HCT116 (cell line): ENCODE data around the gene ACSS1.

Source experiments
- CTCF ChIP-seq, 3 experiments: fragments of 200-600 bp in 1 of 3; sonication (generic) in 1 of 3; IDR thresholded peaks in 2 of 3; conservative IDR thresholded peaks in 1 of 3; 2 replicates each; pipeline ENCODE4 v1.5.1; 2012 to 2017; ENCODE audit warnings: low read depth in 2 of 3, low read length in 2 of 3, antibody characterized with exemption in 1 of 3, borderline replicate concordance in 1 of 3, control low read depth in 1 of 3, mild to moderate bottlenecking in 1 of 3, mixed read lengths in 1 of 3, mixed run types in 1 of 3, moderate library complexity in 1 of 3; ENCODE audit not compliant: insufficient read depth in 1 of 3
- JUND ChIP-seq: IDR thresholded peaks from 2 replicates; pipeline ENCODE4 v1.6.1; 2012
- POLR2A ChIP-seq: IDR thresholded peaks from 2 replicates; pipeline ENCODE4 v1.7.0; 2011; ENCODE audit warnings: borderline replicate concordance; ENCODE audit not compliant: insufficient read depth, insufficient read length; ENCODE audit errors: extremely low read depth
- POLR2AphosphoS5 ChIP-seq: IDR thresholded peaks from 2 replicates; pipeline ENCODE4 v1.6.1; 2011; ENCODE audit warnings: mild to moderate bottlenecking, low read depth, low read length, moderate library complexity
- ZFX ChIP-seq: fragments of 450-650 bp; IDR thresholded peaks from 2 replicates; pipeline ENCODE4 v1.6.1; 2017

GRCh38 chr20:25009218-25010145, 48.5 kb downstream of the ACSS1 start:
- TF ChIP-seq POLR2A = no peak
- TF ChIP-seq ZFX = no peak
- TF ChIP-seq POLR2AphosphoS5 = no peak
- TF ChIP-seq JUND = no peak
- TF ChIP-seq CTCF (IDR thresholded peaks at IDR 0.05 in 2 of 3, conservative IDR thresholded peaks at IDR 0.05 in 1 of 3; ENCODE audit: borderline replicate concordance in 1 of 3, insufficient read depth in 1 of 3, low read depth in 2 of 3, low read length in 2 of 3) = no peak
